Loucy (cell line): ENCODE data around the gene RERE.

ENCODE experiments used
- H2AFZ ChIP-seq: fragments of 200-600 bp; sonication (generic); 2 replicates; pipeline ENCODE4 v1.6.0; 2016; ENCODE audit warnings: antibody characterized with exemption, mild to moderate bottlenecking, low read length, moderate library complexity
- H3F3A ChIP-seq: fragments of 200-600 bp; 2 replicates; pipeline ENCODE4 v1.6.0; 2016; ENCODE audit warnings: antibody characterized with exemption, low read depth, mild to moderate bottlenecking
- H3K27me3 ChIP-seq: fragments of 200-600 bp; sonication (generic); 2 replicates; pipeline ENCODE4 v1.6.1; 2014; ENCODE audit warnings: low read length, mild to moderate bottlenecking; ENCODE audit not compliant: insufficient read depth, poor library complexity, severe bottlenecking
- H3K36me3 ChIP-seq: fragments of 200-600 bp; sonication (generic); 2 replicates; pipeline ENCODE4 v1.6.1; 2016; ENCODE audit warnings: low read length; ENCODE audit not compliant: insufficient read depth
- H3K4me1 ChIP-seq: fragments of 200-600 bp; sonication (generic); 2 replicates; pipeline ENCODE4 v1.5.1; 2014; ENCODE audit warnings: low read length, mild to moderate bottlenecking; ENCODE audit not compliant: insufficient read depth, poor library complexity, severe bottlenecking
- H3K4me2 ChIP-seq: fragments of 200-600 bp; sonication (generic); 2 replicates; pipeline ENCODE4 v1.6.0; 2014; ENCODE audit warnings: antibody characterized with exemption, low read length, low read depth, mild to moderate bottlenecking; ENCODE audit not compliant: poor library complexity, severe bottlenecking
- H3K4me3 ChIP-seq: fragments of 200-600 bp; sonication (generic); 2 replicates; pipeline ENCODE4 v1.5.1; 2014; ENCODE audit warnings: low read length, mild to moderate bottlenecking, mixed read lengths; ENCODE audit not compliant: poor library complexity, severe bottlenecking
- H3K79me2 ChIP-seq: fragments of 200-600 bp; sonication (generic); 2 replicates; pipeline ENCODE4 v1.6.1; 2014; ENCODE audit warnings: low read length; ENCODE audit not compliant: insufficient read depth
- H3K9ac ChIP-seq: fragments of 200-600 bp; sonication (generic); 2 replicates; pipeline ENCODE4 v1.6.0; 2014; ENCODE audit warnings: mild to moderate bottlenecking, low read depth, low read length, moderate library complexity; ENCODE audit not compliant: poor library complexity, severe bottlenecking
- H3K9me2 ChIP-seq: fragments of 200-600 bp; sonication (generic); replicated peaks from 2 replicates; pipeline ENCODE4 v1.6.1; 2016; ENCODE audit warnings: low read depth, low read length, mixed read lengths
- H3K9me3 ChIP-seq: fragments of 200-600 bp; sonication (generic); 2 replicates; pipeline ENCODE4 v1.6.1; 2014; ENCODE audit warnings: mild to moderate bottlenecking, antibody characterized with exemption, low read length, low read depth; ENCODE audit not compliant: insufficient read depth
- H4K20me1 ChIP-seq: fragments of 200-600 bp; sonication (generic); 2 replicates; pipeline ENCODE4 v1.6.0; 2014; ENCODE audit warnings: antibody characterized with exemption, low read length, mild to moderate bottlenecking; ENCODE audit not compliant: insufficient read depth, poor library complexity, severe bottlenecking
- EZH2phosphoT487 ChIP-seq: fragments of 200-600 bp; IDR thresholded peaks from 2 replicates; pipeline ENCODE4 v1.6.1; 2018; ENCODE audit warnings: antibody characterized with exemption, mild to moderate bottlenecking, moderate library complexity, borderline replicate concordance
- TF ChIP-seq, protein P1 (sequence below): fragments of 200-600 bp; sonication (generic); conservative IDR thresholded peaks from 2 replicates; pipeline ENCODE4 v1.5.1; 2014; ENCODE audit warnings: mild to moderate bottlenecking, antibody characterized with exemption, low read length

Gene RERE

GRCh38 chr1:8435569-8436071 lies 381.8 kb downstream of the RERE start:
- Histone ChIP-seq H3K4me2 (no peak overlapping the region), H3K9me2 (no peaks in the 10 kb centered on the region), H3F3A (no peaks in the 10 kb centered on the region), H3K36me3 (no peaks in the 10 kb centered on the region), H3K4me3 (no peak overlapping the region), H3K4me1 (peaks cover 37% of the 10 kb centered on the region), H4K20me1 (peaks cover 5% of the 10 kb centered on the region), H3K27me3 (no peaks in the 10 kb centered on the region), H3K9me3 (no peaks in the 10 kb centered on the region), H3K9ac (no peak overlapping the region), H2AFZ (no peak overlapping the region), H3K79me2 (no peaks in the 10 kb centered on the region)
- no peak for TF ChIP-seq EZH2phosphoT487
- TF ChIP-seq, protein P1, sequence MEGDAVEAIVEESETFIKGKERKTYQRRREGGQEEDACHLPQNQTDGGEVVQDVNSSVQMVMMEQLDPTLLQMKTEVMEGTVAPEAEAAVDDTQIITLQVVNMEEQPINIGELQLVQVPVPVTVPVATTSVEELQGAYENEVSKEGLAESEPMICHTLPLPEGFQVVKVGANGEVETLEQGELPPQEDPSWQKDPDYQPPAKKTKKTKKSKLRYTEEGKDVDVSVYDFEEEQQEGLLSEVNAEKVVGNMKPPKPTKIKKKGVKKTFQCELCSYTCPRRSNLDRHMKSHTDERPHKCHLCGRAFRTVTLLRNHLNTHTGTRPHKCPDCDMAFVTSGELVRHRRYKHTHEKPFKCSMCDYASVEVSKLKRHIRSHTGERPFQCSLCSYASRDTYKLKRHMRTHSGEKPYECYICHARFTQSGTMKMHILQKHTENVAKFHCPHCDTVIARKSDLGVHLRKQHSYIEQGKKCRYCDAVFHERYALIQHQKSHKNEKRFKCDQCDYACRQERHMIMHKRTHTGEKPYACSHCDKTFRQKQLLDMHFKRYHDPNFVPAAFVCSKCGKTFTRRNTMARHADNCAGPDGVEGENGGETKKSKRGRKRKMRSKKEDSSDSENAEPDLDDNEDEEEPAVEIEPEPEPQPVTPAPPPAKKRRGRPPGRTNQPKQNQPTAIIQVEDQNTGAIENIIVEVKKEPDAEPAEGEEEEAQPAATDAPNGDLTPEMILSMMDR: no peak

- Histone ChIP-seq H2AFZ (no peak overlapping the region), H3K4me3 (no peak overlapping the region), H3K4me1 (peaks cover 47% of the 10 kb centered on the region), H3K9ac (no peak overlapping the region), H3K9me3 (no peaks in the 10 kb centered on the region), H3K4me2 (no peak overlapping the region), H3F3A (no peaks in the 10 kb centered on the region), H3K9me2 (no peaks in the 10 kb centered on the region), H3K27me3 (no peaks in the 10 kb centered on the region), H4K20me1 (peaks cover 3% of the 10 kb centered on the region), H3K79me2 (peaks cover 8% of the 10 kb centered on the region; the same call in 1 of the 2 replicates), H3K36me3 (no peaks in the 10 kb centered on the region)
- no peak for TF ChIP-seq EZH2phosphoT487
- TF ChIP-seq, protein P1: no peak
These were observed 383.3 kb downstream of the RERE start for GRCh38 chr1:8434101-8434500.

- Histone ChIP-seq H3K36me3 (no peaks in the 10 kb centered on the region), H3K9me2 (no peaks in the 10 kb centered on the region), H3K9ac (peak overlapping the region; percentile 64), H3F3A (peaks cover 12% of the 10 kb centered on the region), H3K4me2 (peak overlapping the region; percentile 71), H2AFZ (no peak overlapping the region), H3K4me1 (peaks cover 59% of the 10 kb centered on the region), H3K9me3 (no peaks in the 10 kb centered on the region), H3K4me3 (no peak overlapping the region), H3K27me3 (no peaks in the 10 kb centered on the region), H4K20me1 (no peaks in the 10 kb centered on the region), H3K79me2 (peaks cover 12% of the 10 kb centered on the region; the same call in 1 of the 2 replicates)
- no peak for TF ChIP-seq EZH2phosphoT487
- TF ChIP-seq, protein P1: no peak
These were observed 385.7 kb downstream of the RERE start for GRCh38 chr1:8431784-8432183.
